ENCODE results near the gene PAK1. TPM values are rescaled to one million over a fixed set of nuclear protein-coding genes. Genes with fewer than 3 reads are reported as not detected.
A peak's percentile ranks its signal among the peaks of the same experiment; 100 is the strongest.

The PAK1 gene
- polyA plus RNA-seq, 3 donors, result 128 to 195 (median 134) TPM

GRCh38 chr11:77332259-77332658, 141.6 kb downstream of the PAK1 start:
- intact Hi-C loops (cut with micrococcal nuclease), result no loop called here
- H3K27ac ChIP-seq (ENCODE audit: low read depth in 1 of 2, low read length in 2 of 2), result no peak overlapping the region
- WGBS (ENCODE audit: insufficient coverage), result 100% methylated on average over 1 of the region's 3 CpGs
- no peak for TF ChIP-seq CTCF (IDR thresholded peaks at IDR 0.05)
- Mint-ChIP-seq H3K36me3 (peaks cover 49 to 53% of the 10 kb centered on the region in 2 donors), H3K27ac (peak overlapping the region in 1 of 7 donors; percentile 62), H3K4me3 (no peak overlapping the region), H3K27me3 (ENCODE audit: low read depth in 3 of 3) (no peaks in the 10 kb centered on the region), H3K4me1 (peaks cover 3% of the 10 kb centered on the region), H3K9me3 (peaks cover 0 to 7% (median 4%) of the 10 kb centered on the region in 7 donors)
- no peaks in the 10 kb centered on the region for H3K9me3 ChIP-seq (replicated peaks in 1 of 2; ENCODE audit: control insufficient read depth in 1 of 2, insufficient read depth in 1 of 2, low read length in 2 of 2)
- no peak overlapping the region for H3K4me2 ChIP-seq (replicated peaks; ENCODE audit: extremely low read depth, low read length, poor library complexity, severe bottlenecking)
- no peak for DNase-seq
- no peak overlapping the region for H3K4me3 ChIP-seq (replicated peaks in 1 of 3; ENCODE audit: low read depth in 2 of 3, low read length in 3 of 3)
- H3K79me2 ChIP-seq (ENCODE audit: insufficient read depth, low read length), result peaks cover 15% of the 10 kb centered on the region
- peaks cover 53% of the 10 kb centered on the region for H4K20me1 ChIP-seq (ENCODE audit: insufficient read depth, low read length)
- peaks cover 5 to 7% of the 10 kb centered on the region in 2 donors for H3K4me1 ChIP-seq (ENCODE audit: control insufficient read depth in 1 of 2, insufficient read depth in 2 of 2, low read length in 2 of 2)
- no peak overlapping the region for H3K9ac ChIP-seq (ENCODE audit: insufficient read depth, low read length, poor library complexity, severe bottlenecking)
- H2AFZ ChIP-seq (ENCODE audit: insufficient read depth, low read depth, low read length, poor library complexity, severe bottlenecking), result no peak overlapping the region
- no peaks in the 10 kb centered on the region for H3K27me3 ChIP-seq (ENCODE audit: control insufficient read depth in 2 of 2, insufficient read depth in 2 of 2, low read length in 2 of 2)
- H3K36me3 ChIP-seq (replicated peaks in 1 of 2; ENCODE audit: control insufficient read depth in 1 of 2, insufficient read depth in 2 of 2, low read length in 2 of 2), result peaks cover 56% of the 10 kb centered on the region in 2 donors

GRCh38 chr11:77325159-77325558, 148.7 kb downstream of the PAK1 start:
- H3K27me3 ChIP-seq (ENCODE audit: control insufficient read depth in 2 of 2, insufficient read depth in 2 of 2, low read length in 2 of 2), result no peaks in the 10 kb centered on the region
- H3K9me3 Mint-ChIP-seq, result peaks cover 0 to 3% (median 0%) of the 10 kb centered on the region in 7 donors
- H3K4me2 ChIP-seq (replicated peaks; ENCODE audit: extremely low read depth, low read length, poor library complexity, severe bottlenecking), result no peak overlapping the region
- no peaks in the 10 kb centered on the region for H3K9me3 ChIP-seq (replicated peaks in 1 of 2; ENCODE audit: control insufficient read depth in 1 of 2, insufficient read depth in 1 of 2, low read length in 2 of 2)
- H2AFZ ChIP-seq (ENCODE audit: insufficient read depth, low read depth, low read length, poor library complexity, severe bottlenecking), result no peak overlapping the region
- H3K4me3 Mint-ChIP-seq, result no peak overlapping the region
- H3K4me3 ChIP-seq (replicated peaks in 1 of 3; ENCODE audit: low read depth in 2 of 3, low read length in 3 of 3), result no peak overlapping the region
- peaks cover 64 to 75% of the 10 kb centered on the region in 2 donors for H3K36me3 Mint-ChIP-seq
- H3K9ac ChIP-seq (ENCODE audit: insufficient read depth, low read length, poor library complexity, severe bottlenecking), result no peak overlapping the region
- no peak for TF ChIP-seq CTCF (IDR thresholded peaks at IDR 0.05)
- no peaks in the 10 kb centered on the region for H3K4me1 ChIP-seq (ENCODE audit: control insufficient read depth in 1 of 2, insufficient read depth in 2 of 2, low read length in 2 of 2)
- WGBS (ENCODE audit: insufficient coverage), result 100% methylated on average over 1 of the region's 1 CpG
- intact Hi-C loops (cut with micrococcal nuclease), result no loop called here
- DNase-seq, result no peak
- no peak overlapping the region for H3K27ac ChIP-seq (ENCODE audit: low read depth in 1 of 2, low read length in 2 of 2)
- peaks cover 59 to 62% of the 10 kb centered on the region in 2 donors for H3K36me3 ChIP-seq (replicated peaks in 1 of 2; ENCODE audit: control insufficient read depth in 1 of 2, insufficient read depth in 2 of 2, low read length in 2 of 2)
- peaks cover 5% of the 10 kb centered on the region for H3K79me2 ChIP-seq (ENCODE audit: insufficient read depth, low read length)
- no peak overlapping the region for H3K27ac Mint-ChIP-seq
- H3K27me3 Mint-ChIP-seq (ENCODE audit: low read depth in 3 of 3), result no peaks in the 10 kb centered on the region
- H3K4me1 Mint-ChIP-seq, result no peaks in the 10 kb centered on the region
- peaks cover 51% of the 10 kb centered on the region for H4K20me1 ChIP-seq (ENCODE audit: insufficient read depth, low read length)
